HG03354 (cell line): ENCODE measurements around the gene TMEM185A.
"Not testable (repeated sequence)": the region's sequence is repeated elsewhere in the genome, so short reads cannot be mapped to it uniquely, and the experiment has no call there.

Experiments
- ATAC-seq: cut with Tn5 transposase; IDR thresholded peaks from one replicate; pipeline ENCODE4 v1.9.1; 2021; ENCODE audit warnings: mild to moderate bottlenecking; ENCODE audit not compliant: unreplicated experiment, poor library complexity, severe bottlenecking

TMEM185A gene

DNA sequence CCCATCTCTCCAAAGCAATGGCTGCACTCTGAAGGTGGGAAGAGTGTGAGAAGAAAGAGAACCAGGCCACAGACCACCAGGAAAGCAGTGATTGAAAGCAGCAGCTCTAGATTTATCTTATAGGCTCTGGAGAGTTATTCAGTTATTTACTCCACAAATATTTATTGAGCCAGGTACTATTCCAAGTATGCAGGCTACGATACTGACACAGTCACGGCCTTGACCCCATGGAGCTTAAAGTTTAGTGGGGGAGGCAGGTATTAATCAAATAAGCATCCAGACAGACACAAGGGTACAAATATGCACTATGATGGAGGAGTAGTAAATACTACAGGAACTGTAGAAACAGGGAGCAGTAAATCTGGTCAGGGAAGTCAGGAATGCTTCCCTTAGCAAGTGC is 2.8 kb downstream of the TMEM185A start:
- no peak for ATAC-seq

DNA sequence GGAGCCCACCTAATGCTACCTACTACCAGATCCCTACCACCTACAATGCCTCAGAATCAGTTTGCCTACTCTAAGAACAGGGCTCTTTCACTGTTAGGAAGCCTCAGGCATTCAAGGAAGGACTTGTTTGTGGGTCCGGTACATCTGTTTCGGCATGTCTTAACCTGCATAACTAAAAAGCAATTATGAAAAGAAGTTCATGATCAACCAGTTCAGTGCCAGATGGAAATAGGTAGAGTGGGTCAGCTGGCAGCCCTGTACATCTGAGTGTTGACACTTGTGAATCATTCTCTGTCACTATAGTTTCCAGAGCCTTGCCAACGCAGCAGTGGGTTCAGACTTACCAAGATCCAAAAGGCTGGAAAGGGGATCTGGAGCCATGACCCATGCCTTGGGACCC is 3.3 kb downstream of the TMEM185A start:
- ATAC-seq = no peak

DNA sequence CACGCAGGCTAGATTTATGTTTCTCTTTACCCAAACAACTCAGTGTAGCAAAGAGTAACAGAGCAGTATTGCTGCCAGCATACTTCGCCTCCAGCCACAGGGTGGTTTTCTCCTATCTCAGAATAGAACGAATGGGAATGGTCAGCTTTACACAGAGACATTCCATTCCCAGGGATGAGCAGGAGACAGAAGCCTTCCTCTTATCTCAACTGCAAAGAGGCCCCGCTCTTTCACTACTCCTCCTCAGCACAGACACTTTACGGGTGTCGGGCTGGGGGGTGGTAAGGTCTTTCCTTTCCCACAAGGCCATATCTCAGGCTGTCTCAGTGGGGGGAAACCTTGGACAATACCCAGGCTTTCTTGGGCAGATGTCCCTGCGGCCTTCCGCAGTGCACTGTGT is 4.8 kb downstream of the TMEM185A start:
- ATAC-seq = not testable (repeated sequence)

DNA sequence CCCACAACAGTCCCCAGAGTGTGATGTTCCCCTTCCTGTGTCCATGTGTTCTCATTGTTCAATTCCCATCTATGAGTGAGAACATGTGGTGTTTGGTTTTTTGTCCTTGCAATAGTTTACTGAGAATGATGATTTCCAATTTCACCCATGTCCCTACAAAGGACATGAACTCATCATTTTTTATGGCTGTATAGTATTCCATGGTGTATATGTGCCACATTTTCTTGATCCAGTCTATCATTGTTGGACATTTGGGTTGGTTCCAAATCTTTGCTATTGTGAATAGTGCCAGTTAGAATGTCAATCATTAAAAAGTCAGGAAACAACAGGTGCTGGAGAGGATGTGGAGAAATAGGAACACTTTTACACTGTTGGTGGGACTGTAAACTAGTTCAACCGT is 11.9 kb downstream of the TMEM185A start:
- ATAC-seq = not testable (repeated sequence)

GRCh38 chrX:149618871-149619270 is 12.7 kb downstream of the TMEM185A start:
- ATAC-seq = no peak

DNA sequence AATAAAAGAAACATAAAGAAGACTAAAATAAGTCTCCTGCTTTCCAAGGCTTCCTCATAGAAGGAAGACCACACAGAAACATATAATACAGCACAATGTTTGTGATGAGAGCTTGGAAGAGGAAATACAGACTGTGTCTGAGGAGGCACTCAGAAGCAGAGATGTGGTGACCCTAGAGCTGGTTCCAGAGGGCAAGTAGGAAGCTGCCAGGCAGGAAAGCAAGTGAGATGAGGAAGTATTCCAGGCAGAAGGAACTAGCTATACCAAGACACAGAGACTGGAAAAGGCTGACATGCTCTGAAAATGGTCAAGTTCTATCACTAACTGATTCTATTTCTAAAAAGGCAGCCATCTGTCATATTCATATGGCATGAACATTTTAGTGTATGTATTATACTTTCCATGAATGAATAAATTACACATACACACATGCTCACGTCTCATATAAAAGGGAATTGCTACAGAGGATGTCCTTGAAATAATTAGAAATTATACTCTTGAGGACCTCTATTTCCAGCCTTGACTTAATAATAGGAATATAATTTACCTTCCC is 19.9 kb downstream of the TMEM185A start:
- no peak for ATAC-seq

GRCh38 chrX:149610511-149610910 is 21.1 kb downstream of the TMEM185A start:
- no peak for ATAC-seq

GRCh38 chrX:149607699-149608098 is 23.9 kb downstream of the TMEM185A start:
- no peak for ATAC-seq

DNA sequence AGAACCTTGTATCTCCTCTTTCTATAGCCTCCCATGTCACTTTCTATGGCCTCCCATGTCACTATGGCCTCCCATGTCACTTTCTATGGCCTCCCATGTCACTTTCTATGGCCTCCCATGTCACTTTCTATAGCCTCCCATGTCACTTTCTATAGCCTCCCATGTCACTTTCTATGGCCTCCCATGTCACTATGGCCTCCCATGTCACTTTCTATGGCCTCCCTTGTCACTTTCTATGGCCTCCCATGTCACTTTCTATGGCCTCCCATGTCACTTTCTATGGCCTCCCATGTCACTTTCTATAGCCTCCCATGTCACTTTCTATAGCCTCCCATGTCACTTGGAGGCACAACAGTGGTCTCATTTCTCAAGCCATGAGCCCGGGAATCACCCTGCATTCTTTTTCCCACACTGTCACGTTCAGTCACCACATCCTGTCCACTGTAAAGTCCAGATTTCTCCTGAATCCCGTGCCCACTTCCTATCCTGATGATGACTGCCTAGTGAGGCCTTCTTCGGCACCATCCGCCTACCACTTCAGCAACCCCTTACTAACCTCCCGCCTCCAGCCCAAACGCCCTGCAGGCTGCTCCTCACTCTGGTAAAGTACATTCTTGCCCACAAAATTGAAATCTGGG is 26.2 kb downstream of the TMEM185A start:
- not testable (repeated sequence) for ATAC-seq

GRCh38 chrX:149598603-149599002 is 33.0 kb downstream of the TMEM185A start:
- ATAC-seq = not testable (repeated sequence)

- not testable (repeated sequence) for ATAC-seq
Observed at GRCh38 chrX:149595943-149596342, 35.6 kb downstream of the TMEM185A start.

DNA sequence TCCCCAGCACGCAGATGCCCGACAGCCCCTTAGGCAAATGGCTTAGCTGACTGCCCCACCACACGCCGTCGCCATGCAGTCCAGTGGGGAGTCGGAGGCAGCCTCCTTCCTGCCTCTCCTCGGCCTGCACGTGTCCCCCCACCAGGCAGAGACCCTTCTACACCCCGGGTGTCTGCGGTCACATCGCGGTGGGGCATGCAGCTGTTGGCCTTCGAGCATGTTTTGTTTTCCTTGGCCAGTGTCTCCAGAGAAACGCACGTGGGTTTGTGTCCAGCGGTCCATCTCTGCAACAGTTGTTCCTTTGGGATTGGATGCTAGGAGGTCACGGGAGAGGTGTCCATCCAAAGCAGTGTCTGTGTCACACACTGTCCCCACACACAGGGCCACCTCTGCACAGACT is 36.4 kb downstream of the TMEM185A start, which contains the start of gene HSFX2:
HSFX2 (minus strand) TSS at position 101 of the 400 bp plus-strand sequence. CDS start 614 bp downstream, outside the sequence.
- not testable (repeated sequence) for ATAC-seq

DNA sequence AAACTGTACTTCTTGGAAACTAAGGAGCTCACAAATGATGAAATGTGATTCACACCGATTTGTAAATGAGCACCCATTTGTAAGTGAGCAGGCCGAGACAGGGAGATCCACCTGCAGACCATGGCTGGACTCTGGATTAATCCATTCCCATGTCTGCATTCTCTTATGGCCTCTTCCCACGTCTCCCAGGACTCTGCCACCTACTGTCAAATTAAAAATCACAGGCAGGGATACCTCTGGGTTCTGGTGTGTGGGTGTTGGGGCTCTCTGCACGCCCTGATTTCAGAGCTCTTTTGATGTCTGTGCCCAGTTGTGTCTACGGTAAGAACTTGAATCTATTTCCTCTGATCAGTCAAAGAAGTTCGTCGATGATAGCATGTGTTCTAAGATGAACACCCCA is 40.6 kb downstream of the TMEM185A start:
- not testable (repeated sequence) for ATAC-seq

DNA sequence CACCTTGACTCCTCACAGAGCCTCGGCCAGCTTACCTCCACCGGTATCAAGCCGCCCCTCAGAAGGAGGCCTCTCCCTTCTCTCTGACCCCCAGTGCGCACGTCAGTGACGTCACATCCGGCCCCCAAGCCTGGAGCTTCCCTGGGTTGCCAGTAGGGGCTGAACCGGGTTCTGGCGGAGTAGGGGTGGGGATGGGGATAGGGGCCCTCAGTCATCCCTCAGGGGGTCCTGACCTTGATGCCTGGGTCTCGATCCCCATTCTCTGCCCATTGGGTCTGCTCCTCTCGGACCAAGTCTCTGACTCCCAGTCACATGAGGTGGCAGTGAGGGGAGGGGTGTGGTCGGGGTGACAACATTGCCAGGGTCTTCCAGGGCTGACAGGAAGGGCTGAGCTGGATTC is 44.2 kb downstream of the TMEM185A start, which contains the start of gene MAGEA9B:
MAGEA9B (minus strand) TSS at position 101 of the 400 bp plus-strand sequence. CDS start 4,280 bp downstream, outside the sequence.
- ATAC-seq = not testable (repeated sequence)

GRCh38 chrX:149585631-149586030 is 46.0 kb downstream of the TMEM185A start:
- ATAC-seq = not testable (repeated sequence)

- peak; percentile 100 for ATAC-seq
Observed at GRCh38 chrX:149573456-149573855, 58.1 kb downstream of the TMEM185A start.

GRCh38 chrX:149572743-149573142 is 58.8 kb downstream of the TMEM185A start:
- ATAC-seq = no peak

GRCh38 chrX:149571770-149572169 is 59.8 kb downstream of the TMEM185A start:
- ATAC-seq = no peak

DNA sequence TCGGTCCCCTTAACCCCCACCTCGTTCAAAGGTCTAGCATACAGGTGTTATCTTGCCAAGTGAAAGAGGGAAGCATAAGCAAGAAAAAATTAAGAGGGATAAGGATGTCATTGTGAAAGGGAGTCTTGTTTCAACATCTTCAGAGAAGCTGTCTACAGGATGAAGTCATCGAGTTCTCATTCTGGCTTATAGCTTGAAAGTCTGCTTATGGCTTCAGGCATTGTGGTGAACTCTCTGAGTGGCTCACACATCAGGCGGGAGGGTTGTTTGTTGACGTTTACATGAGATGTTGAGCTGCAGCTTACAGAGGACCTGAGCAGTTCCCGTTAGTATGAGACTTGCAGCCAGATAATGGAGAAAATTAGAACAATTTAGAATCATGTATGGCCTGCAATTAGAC is 60.9 kb downstream of the TMEM185A start:
- ATAC-seq = no peak

DNA sequence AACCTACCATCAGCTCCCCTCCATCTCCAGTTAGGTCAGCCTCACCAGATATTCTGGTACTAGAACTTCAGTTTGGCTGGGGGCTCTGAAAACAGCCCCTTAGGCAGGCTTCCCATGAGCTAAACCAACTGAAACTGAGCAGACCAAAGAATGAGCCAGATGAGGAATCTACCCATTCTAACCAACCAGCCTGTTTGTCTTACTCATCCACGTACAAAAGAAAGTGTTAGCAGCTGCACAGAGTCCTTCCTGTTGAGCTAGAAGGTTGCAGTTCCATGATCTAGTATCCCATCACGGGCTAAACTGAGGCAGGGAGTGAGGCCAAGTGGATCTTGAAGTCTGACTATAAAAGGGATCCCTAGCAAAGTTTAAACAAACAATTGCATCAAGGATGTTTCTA is 61.8 kb downstream of the TMEM185A start:
- ATAC-seq = no peak

DNA sequence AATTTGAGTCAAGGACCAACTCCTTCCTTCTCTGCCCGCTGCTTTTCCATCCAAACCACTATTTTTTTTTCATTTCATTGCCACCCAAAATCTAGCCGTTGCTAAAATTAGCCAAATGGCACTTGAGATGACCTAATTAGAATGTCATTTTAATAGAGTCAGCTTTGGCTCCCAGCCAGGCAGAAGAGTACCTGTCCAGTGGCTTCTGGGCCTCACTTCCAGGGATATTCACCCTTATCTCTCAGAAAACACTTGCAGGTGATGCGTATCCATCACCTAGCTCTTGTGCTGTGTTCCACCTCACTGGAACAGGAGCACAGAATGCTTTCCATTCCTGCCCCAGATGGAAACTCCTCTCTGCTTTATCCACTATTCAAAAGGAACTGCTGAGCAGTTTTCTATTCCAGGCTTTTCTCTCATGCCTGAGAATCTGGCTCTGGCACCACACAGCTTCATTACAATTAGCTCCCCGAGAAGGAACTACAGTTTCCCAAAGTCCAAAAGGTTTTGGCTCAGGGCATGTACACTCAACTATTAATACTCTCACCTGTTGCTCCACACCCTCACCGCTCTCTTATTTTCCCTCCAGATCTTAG is 62.8 kb downstream of the TMEM185A start:
- no peak for ATAC-seq
